Stomach smooth muscle (tissue), 2 donors: ENCODE data around the gene ABCD1.

Source experiments
- H3K27ac ChIP-seq: one replicate; pipeline ENCODE4 v1.7.0; 2013; ENCODE audit warnings: mild to moderate bottlenecking, low read length, inconsistent platforms
- H3K27me3 ChIP-seq, 2 donors: one replicate each; pipeline ENCODE4 v1.7.0; 2013; ENCODE audit warnings: low read length in 2 of 2; ENCODE audit not compliant: insufficient read depth in 2 of 2, control insufficient read depth in 1 of 2
- H3K36me3 ChIP-seq, 2 donors: one replicate each; pipeline ENCODE4 v1.7.0; 2013; ENCODE audit warnings: low read length in 2 of 2; ENCODE audit not compliant: control insufficient read depth in 2 of 2, insufficient read depth in 2 of 2
- H3K4me1 ChIP-seq: one replicate; pipeline ENCODE4 v1.7.0; 2013; ENCODE audit warnings: low read length; ENCODE audit not compliant: control insufficient read depth, insufficient read depth
- H3K4me3 ChIP-seq, 2 donors: one replicate each; pipeline ENCODE4 v1.7.0; 2013; ENCODE audit warnings: low read length in 2 of 2
- H3K9ac ChIP-seq, 2 donors: one replicate each; pipeline ENCODE4 v1.7.0; 2013; ENCODE audit warnings: low read length in 2 of 2, mild to moderate bottlenecking in 1 of 2
- H3K9me3 ChIP-seq, 2 donors: one replicate each; pipeline ENCODE4 v1.7.0; 2013; ENCODE audit warnings: low read length in 2 of 2; ENCODE audit not compliant: control insufficient read depth in 2 of 2
- donor health status: healthy.
- donor health status: Pancreatic carcinoma.

The ABCD1 gene

GRCh38 chrX:153776611-153777045 lies 52.0 kb downstream of the ABCD1 start:
- Histone ChIP-seq H3K4me3 (no peak overlapping the region), H3K9me3 (no peaks in the 10 kb centered on the region), H3K36me3 (peaks cover 0 to 4% of the 10 kb centered on the region in 2 donors), H3K27ac (no peak overlapping the region), H3K9ac (no peak overlapping the region), H3K4me1 (peaks cover 13% of the 10 kb centered on the region), H3K27me3 (peaks cover 0 to 4% of the 10 kb centered on the region in 2 donors)

- Histone ChIP-seq H3K27ac (no peak overlapping the region), H3K36me3 (peaks cover 0 to 4% of the 10 kb centered on the region in 2 donors), H3K9ac (no peak overlapping the region), H3K4me3 (no peak overlapping the region), H3K4me1 (peaks cover 19% of the 10 kb centered on the region), H3K9me3 (no peaks in the 10 kb centered on the region), H3K27me3 (peaks cover 0 to 4% of the 10 kb centered on the region in 2 donors)
Observed at GRCh38 chrX:153777261-153778090, 52.8 kb downstream of the ABCD1 start.

DNA sequence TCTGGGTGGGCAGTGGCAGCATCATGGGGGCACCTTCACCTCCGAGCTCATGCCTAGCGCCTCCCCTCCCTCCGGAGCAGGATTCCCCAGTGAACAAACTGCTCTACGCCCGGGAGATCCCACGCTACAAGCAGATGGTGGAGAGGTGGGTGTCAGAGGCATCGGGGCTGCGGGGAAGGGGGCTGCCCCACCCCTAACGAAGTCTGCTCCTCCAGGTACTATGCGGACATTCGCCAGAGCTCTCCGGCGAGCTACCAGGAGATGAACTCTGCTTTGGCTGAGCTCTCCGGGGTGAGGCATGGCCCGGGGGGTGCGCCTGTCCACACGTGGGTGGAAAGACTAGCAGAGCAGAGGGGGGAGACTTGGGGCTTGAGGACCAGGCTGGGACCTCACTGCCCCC lies 53.5 kb downstream of the ABCD1 start:
- no peak overlapping the region for H3K9ac ChIP-seq
- H3K4me3 ChIP-seq: no peak overlapping the region

GRCh38 chrX:153778684-153779101 lies 54.0 kb downstream of the ABCD1 start:
- Histone ChIP-seq H3K9me3 (no peaks in the 10 kb centered on the region), H3K36me3 (peaks cover 0 to 4% of the 10 kb centered on the region in 2 donors), H3K4me1 (peaks cover 20% of the 10 kb centered on the region), H3K27ac (no peak overlapping the region), H3K9ac (no peak overlapping the region), H3K27me3 (peaks cover 0 to 4% of the 10 kb centered on the region in 2 donors), H3K4me3 (no peak overlapping the region)

More for the DNA sequence above, 53.5 kb downstream of the ABCD1 start:
- H3K27ac ChIP-seq: no peak overlapping the region
- peaks cover 0 to 4% of the 10 kb centered on the region in 2 donors for H3K36me3 ChIP-seq
- H3K27me3 ChIP-seq: peaks cover 0 to 4% of the 10 kb centered on the region in 2 donors
- peaks cover 20% of the 10 kb centered on the region for H3K4me1 ChIP-seq
- H3K9me3 ChIP-seq: no peaks in the 10 kb centered on the region

- H3K27ac ChIP-seq: peak overlapping the region; percentile 55
- H3K9ac ChIP-seq: no peak overlapping the region
- H3K9me3 ChIP-seq: no peaks in the 10 kb centered on the region
- peak overlapping the region in 1 of 2 donors; percentile 22 for H3K4me3 ChIP-seq
- H3K4me1 ChIP-seq: peaks cover 20% of the 10 kb centered on the region
- H3K36me3 ChIP-seq: peaks cover 0 to 4% of the 10 kb centered on the region in 2 donors
- H3K27me3 ChIP-seq: peaks cover 0 to 4% of the 10 kb centered on the region in 2 donors
Observed at GRCh38 chrX:153779891-153780677, 55.4 kb downstream of the ABCD1 start.

- H3K36me3 ChIP-seq: peaks cover 0 to 2% of the 10 kb centered on the region in 2 donors
- H3K9ac ChIP-seq: no peak within 1 kb of the TSS
- no peaks in the 10 kb centered on the region for H3K9me3 ChIP-seq
Observed at GRCh38 chrX:153780678-153781427, 56.2 kb downstream of the ABCD1 start, which contains the start of gene SRPK3. SRPK3 (plus strand) TSS chrX:153781041; CDS start chrX:153781087, 46 bp downstream.

GRCh38 chrX:153781428-153782047 lies 56.9 kb downstream of the ABCD1 start:
- Histone ChIP-seq H3K27me3 (peaks cover 0 to 4% of the 10 kb centered on the region in 2 donors), H3K27ac (peak overlapping the region; percentile 46), H3K4me1 (peaks cover 20% of the 10 kb centered on the region), H3K36me3 (peaks cover 0 to 2% of the 10 kb centered on the region in 2 donors), H3K9me3 (no peaks in the 10 kb centered on the region), H3K4me3 (peak overlapping the region in 1 of 2 donors; percentile 44), H3K9ac (no peak overlapping the region)

More at GRCh38 chrX:153780678-153781427, 56.2 kb downstream of the ABCD1 start, which contains the start of gene SRPK3:
- H3K27me3 ChIP-seq: peaks cover 0 to 4% of the 10 kb centered on the region in 2 donors
- H3K4me3 ChIP-seq: peak within 1 kb of the TSS in 1 of 2 donors; percentile 44
- peak within 1 kb of the TSS; percentile 55 for H3K27ac ChIP-seq
- peaks cover 20% of the 10 kb centered on the region for H3K4me1 ChIP-seq

GRCh38 chrX:153782313-153782712 lies 57.7 kb downstream of the ABCD1 start:
- Histone ChIP-seq H3K36me3 (peaks cover 0 to 4% of the 10 kb centered on the region in 2 donors), H3K27ac (no peak overlapping the region), H3K27me3 (peaks cover 0 to 4% of the 10 kb centered on the region in 2 donors), H3K4me3 (no peak overlapping the region), H3K9ac (no peak overlapping the region), H3K9me3 (no peaks in the 10 kb centered on the region), H3K4me1 (peaks cover 20% of the 10 kb centered on the region)

DNA sequence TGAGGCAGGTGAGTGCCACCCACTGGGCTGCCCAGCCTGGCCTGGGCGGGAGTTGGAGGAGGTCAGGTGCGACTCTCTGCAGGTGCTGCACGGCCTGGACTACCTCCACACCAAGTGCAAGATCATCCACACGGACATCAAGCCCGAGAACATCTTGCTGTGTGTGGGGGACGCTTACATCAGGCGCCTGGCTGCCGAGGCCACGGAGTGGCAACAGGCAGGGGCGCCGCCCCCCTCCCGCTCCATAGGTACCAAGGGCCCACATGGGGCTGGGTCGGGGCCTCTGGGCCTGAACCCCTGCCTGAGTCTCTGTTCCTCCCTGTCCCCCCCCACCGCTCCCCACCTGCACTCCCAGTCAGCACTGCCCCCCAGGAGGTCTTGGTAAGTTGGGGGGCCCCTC lies 58.2 kb downstream of the ABCD1 start:
- H3K36me3 ChIP-seq: peaks cover 0 to 8% of the 10 kb centered on the region in 2 donors
- H3K27me3 ChIP-seq: peaks cover 0 to 4% of the 10 kb centered on the region in 2 donors
- no peak overlapping the region for H3K9ac ChIP-seq
- peaks cover 20% of the 10 kb centered on the region for H3K4me1 ChIP-seq
- no peaks in the 10 kb centered on the region for H3K9me3 ChIP-seq
- H3K4me3 ChIP-seq: no peak overlapping the region
- no peak overlapping the region for H3K27ac ChIP-seq
